Keratinocyte (primary cell): ENCODE measurements around the gene LRRC2. TPM values are rescaled to one million over a fixed set of nuclear protein-coding genes. Genes with fewer than 3 reads are reported as not detected.

Experiments used
- DNase-seq: peaks from one replicate; pipeline ENCODE4 v3.0.0-alpha.2; 2011; ENCODE audit warnings: low read depth, missing footprints, low spot score
- FAIRE-seq: peaks from 2 replicates; lab custom pipeline; 2011; peaks lifted over from hg19 to GRCh38; lab: Jason Lieb, UNC
- H2AFZ ChIP-seq: 2 replicates; pipeline ENCODE4 v1.6.0; 2012; ENCODE audit warnings: low read length, control low read depth, inconsistent platforms; ENCODE audit not compliant: control insufficient read depth
- H3K27ac ChIP-seq: 2 replicates; pipeline ENCODE4 v1.5.1; 2011; ENCODE audit warnings: low read length; ENCODE audit not compliant: control insufficient read depth, insufficient read depth
- H3K27me3 ChIP-seq: 3 replicates; pipeline ENCODE4 v1.6.0; 2011; ENCODE audit warnings: low read length; ENCODE audit not compliant: control insufficient read depth, insufficient read depth; ENCODE audit errors: extremely low read depth
- H3K36me3 ChIP-seq, 2 experiments: 2 replicates in 1 of 2; 3 replicates in 1 of 2; pipeline ENCODE4 v1.5.1; 2011; ENCODE audit warnings: low read length in 2 of 2, mild to moderate bottlenecking in 1 of 2; ENCODE audit not compliant: control insufficient read depth in 2 of 2, insufficient read depth in 2 of 2; ENCODE audit errors: extremely low read depth in 1 of 2
- H3K4me1 ChIP-seq: 3 replicates; pipeline ENCODE4 v1.5.1; 2011; ENCODE audit warnings: low read length; ENCODE audit not compliant: control insufficient read depth, insufficient read depth; ENCODE audit errors: extremely low read depth
- H3K4me2 ChIP-seq: 3 replicates; pipeline ENCODE4 v1.6.0; 2011; ENCODE audit warnings: low read depth, low read length; ENCODE audit not compliant: control insufficient read depth, insufficient read depth; ENCODE audit errors: extremely low read depth
- H3K4me3 ChIP-seq, 3 experiments: fragments of 200-600 bp in 1 of 3; sonication (generic) in 1 of 3; 2 replicates in 2 of 3; 3 replicates in 1 of 3; pipeline ENCODE4 v1.5.1; 2011 to 2016; ENCODE audit warnings: low read length in 3 of 3, mild to moderate bottlenecking in 3 of 3, control low read depth in 2 of 3, inconsistent platforms in 1 of 3, low read depth in 1 of 3, mixed read lengths in 1 of 3, mixed run types in 1 of 3, moderate library complexity in 1 of 3; ENCODE audit not compliant: control insufficient read depth in 2 of 3, insufficient read depth in 2 of 3; ENCODE audit errors: extremely low read depth in 1 of 3
- H3K79me2 ChIP-seq: 2 replicates; pipeline ENCODE4 v1.6.0; 2012; ENCODE audit warnings: low read length; ENCODE audit not compliant: control insufficient read depth, insufficient read depth
- H3K9ac ChIP-seq: 3 replicates; pipeline ENCODE4 v1.6.0; 2011; ENCODE audit warnings: low read length; ENCODE audit not compliant: control insufficient read depth, insufficient read depth; ENCODE audit errors: extremely low read depth
- H3K9me1 ChIP-seq: 3 replicates; pipeline ENCODE4 v1.6.0; 2011; ENCODE audit warnings: low read length; ENCODE audit not compliant: control insufficient read depth, insufficient read depth; ENCODE audit errors: extremely low read depth
- H3K9me3 ChIP-seq: 2 replicates; pipeline ENCODE4 v1.5.1; 2012; ENCODE audit warnings: low read depth, low read length; ENCODE audit not compliant: control insufficient read depth
- H4K20me1 ChIP-seq: 3 replicates; pipeline ENCODE4 v1.6.0; 2011; ENCODE audit warnings: low read length; ENCODE audit not compliant: control insufficient read depth, insufficient read depth; ENCODE audit errors: extremely low read depth
- EZH2 ChIP-seq: IDR thresholded peaks from one replicate; pipeline ENCODE4 v1.6.1; 2012; ENCODE audit warnings: inconsistent platforms, mild to moderate bottlenecking, low read length, moderate library complexity
- dilution Hi-C: fragments of 300-500 bp; cut with MboI; formaldehyde crosslinking; loops from one replicate; pipeline ENCODE4 v1.7.0; 2020; ENCODE audit warnings: low sequenced_read_pairs; ENCODE audit not compliant: extremely low pct_ligation_motif_present
- polyA plus RNA-seq, 5 experiments: library from polyadenylated mRNA; depleted of rRNA in 3 of 5; stranded (reverse) in 3 of 5; stranded (forward) in 1 of 5; unstranded in 1 of 5; fragments of >200 nt; gene quantifications; 1 replicate in 1 of 5; 2 replicates in 3 of 5; 3 replicates in 1 of 5; pipeline versions ENCODE4 v1.2.1 to v1.2.3, GENCODE V29; 2011 to 2012; ENCODE audit warnings: missing spikeins in 2 of 5, low read depth in 1 of 5, low replicate concordance in 1 of 5
- TF ChIP-seq, protein P1 (sequence below), 3 experiments: IDR thresholded peaks in 1 of 3; conservative IDR thresholded peaks in 1 of 3; optimal IDR thresholded peaks in 1 of 3; 2 replicates in 2 of 3; 3 replicates in 1 of 3; pipeline versions ENCODE3 to v1.5.1; 2011; ENCODE audit warnings: low read length in 3 of 3, mild to moderate bottlenecking in 3 of 3, moderate library complexity in 2 of 3, control low read depth in 1 of 3, inconsistent platforms in 1 of 3; ENCODE audit not compliant: insufficient read depth in 2 of 3; ENCODE audit errors: extremely low read depth in 1 of 3

LRRC2 gene
- polyA plus RNA-seq, 1 donor (not counting 4 experiments of a cell fraction or from before 2014, with no cell fraction given), result 0.51 TPM

DNA sequence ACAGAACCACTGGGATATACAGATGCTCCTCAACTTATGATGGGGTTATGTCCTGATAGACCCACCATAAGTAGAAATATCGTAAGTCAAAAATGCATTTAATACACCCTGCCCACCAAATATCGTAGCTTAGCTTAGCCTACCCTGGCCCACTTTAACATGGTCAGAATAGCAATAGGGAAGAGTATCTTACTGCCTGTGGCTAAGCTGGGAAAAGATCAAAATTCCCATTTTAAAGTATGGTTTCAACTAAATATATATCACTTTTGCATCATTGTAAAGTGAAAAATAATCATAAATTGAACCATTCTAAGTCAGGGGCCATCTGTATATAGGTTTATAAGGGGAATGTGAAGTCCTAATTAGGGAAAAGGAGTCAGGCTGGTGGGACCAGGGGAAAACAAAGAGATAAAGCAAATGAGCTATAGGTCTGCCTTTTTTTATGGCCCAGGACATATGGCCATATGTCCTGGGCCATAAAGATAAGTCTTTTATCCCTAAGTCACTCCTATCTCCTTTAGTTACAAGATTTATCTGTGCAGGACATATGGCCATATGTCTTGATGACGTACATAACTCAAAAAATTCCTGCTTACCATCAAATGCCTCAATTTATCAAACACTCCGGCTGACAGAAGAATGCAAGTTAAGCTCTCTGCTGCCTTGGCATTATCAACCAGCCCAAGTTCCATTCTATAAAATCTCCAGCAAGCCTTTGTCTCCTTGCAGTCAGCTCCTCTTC lies 57.1 kb downstream of the LRRC2 start:
- no peaks in the 10 kb centered on the region for H3K9me3 ChIP-seq
- no peak overlapping the region for H3K27ac ChIP-seq
- H2AFZ ChIP-seq, result no peak overlapping the region
- FAIRE-seq (no peak), DNase-seq (no peak)
- no peaks in the 10 kb centered on the region for H3K27me3 ChIP-seq
- TF ChIP-seq, protein P1, sequence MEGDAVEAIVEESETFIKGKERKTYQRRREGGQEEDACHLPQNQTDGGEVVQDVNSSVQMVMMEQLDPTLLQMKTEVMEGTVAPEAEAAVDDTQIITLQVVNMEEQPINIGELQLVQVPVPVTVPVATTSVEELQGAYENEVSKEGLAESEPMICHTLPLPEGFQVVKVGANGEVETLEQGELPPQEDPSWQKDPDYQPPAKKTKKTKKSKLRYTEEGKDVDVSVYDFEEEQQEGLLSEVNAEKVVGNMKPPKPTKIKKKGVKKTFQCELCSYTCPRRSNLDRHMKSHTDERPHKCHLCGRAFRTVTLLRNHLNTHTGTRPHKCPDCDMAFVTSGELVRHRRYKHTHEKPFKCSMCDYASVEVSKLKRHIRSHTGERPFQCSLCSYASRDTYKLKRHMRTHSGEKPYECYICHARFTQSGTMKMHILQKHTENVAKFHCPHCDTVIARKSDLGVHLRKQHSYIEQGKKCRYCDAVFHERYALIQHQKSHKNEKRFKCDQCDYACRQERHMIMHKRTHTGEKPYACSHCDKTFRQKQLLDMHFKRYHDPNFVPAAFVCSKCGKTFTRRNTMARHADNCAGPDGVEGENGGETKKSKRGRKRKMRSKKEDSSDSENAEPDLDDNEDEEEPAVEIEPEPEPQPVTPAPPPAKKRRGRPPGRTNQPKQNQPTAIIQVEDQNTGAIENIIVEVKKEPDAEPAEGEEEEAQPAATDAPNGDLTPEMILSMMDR (optimal IDR thresholded peaks at IDR 0.05 in 1 of 3, IDR thresholded peaks at IDR 0.05 in 1 of 3, conservative IDR thresholded peaks at IDR 0.05 in 1 of 3; ENCODE audit: extremely low read depth in 1 of 3, insufficient read depth in 2 of 3, low read length in 3 of 3), result no peak
- no peak for TF ChIP-seq EZH2
- no peak overlapping the region for H3K9ac ChIP-seq
- no peaks in the 10 kb centered on the region for H3K9me1 ChIP-seq
- no peaks in the 10 kb centered on the region for H4K20me1 ChIP-seq
- no peaks in the 10 kb centered on the region for H3K79me2 ChIP-seq
- H3K4me1 ChIP-seq, result no peaks in the 10 kb centered on the region
- H3K4me3 ChIP-seq, result no peak overlapping the region
- H3K36me3 ChIP-seq, result no peaks in the 10 kb centered on the region
- dilution Hi-C loops, result no loop called here
- H3K4me2 ChIP-seq, result no peak overlapping the region

DNA sequence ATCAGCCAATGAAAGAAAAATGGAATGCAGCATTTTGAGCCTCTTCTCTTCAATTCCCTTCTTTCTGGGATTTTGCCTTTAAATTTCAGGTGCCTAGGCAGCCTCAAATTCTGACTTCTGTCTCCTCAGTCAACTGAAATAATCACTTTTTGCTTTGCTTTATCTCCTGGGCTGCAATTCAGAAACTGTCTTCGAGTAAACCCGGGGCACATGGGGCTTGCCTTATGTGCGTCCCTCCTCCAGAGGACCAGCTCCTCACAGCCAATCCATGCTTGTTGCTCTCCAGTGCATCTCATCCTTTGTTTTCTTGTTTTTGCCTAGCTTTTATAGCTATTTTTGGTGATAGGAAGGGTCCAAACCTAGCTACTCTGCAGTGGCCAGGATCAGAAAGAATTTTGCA lies 59.6 kb downstream of the LRRC2 start:
- dilution Hi-C loops, result no loop called here
- Histone ChIP-seq H3K9me1 (no peaks in the 10 kb centered on the region), H2AFZ (no peak overlapping the region), H3K4me3 (no peak overlapping the region), H3K4me2 (no peak overlapping the region), H3K9me3 (no peaks in the 10 kb centered on the region), H3K4me1 (no peaks in the 10 kb centered on the region), H3K79me2 (no peaks in the 10 kb centered on the region), H3K9ac (no peak overlapping the region), H3K27ac (no peak overlapping the region), H3K36me3 (no peaks in the 10 kb centered on the region), H4K20me1 (no peaks in the 10 kb centered on the region), H3K27me3 (no peaks in the 10 kb centered on the region)
- TF ChIP-seq EZH2, result no peak
- TF ChIP-seq, protein P1 (optimal IDR thresholded peaks at IDR 0.05 in 1 of 3, IDR thresholded peaks at IDR 0.05 in 1 of 3, conservative IDR thresholded peaks at IDR 0.05 in 1 of 3; ENCODE audit: extremely low read depth in 1 of 3, insufficient read depth in 2 of 3, low read length in 3 of 3), result no peak
- FAIRE-seq, result no peak
- no peak for DNase-seq
